HCT116 (cell line): ENCODE data around the gene ATXN7L1.

Experiments
- EZH2phosphoT487 ChIP-seq: fragments of 200-600 bp; IDR thresholded peaks from 2 replicates; pipeline ENCODE4 v1.6.1; 2018; ENCODE audit warnings: antibody characterized with exemption, borderline replicate concordance
- MAX ChIP-seq: IDR thresholded peaks from 2 replicates; pipeline ENCODE4 v1.6.1; 2012
- POLR2A ChIP-seq: IDR thresholded peaks from 2 replicates; pipeline ENCODE4 v1.7.0; 2011; ENCODE audit warnings: borderline replicate concordance; ENCODE audit not compliant: insufficient read depth, insufficient read length; ENCODE audit errors: extremely low read depth
- SIN3A ChIP-seq: IDR thresholded peaks from 2 replicates; pipeline ENCODE4 v1.6.1; 2012; ENCODE audit warnings: low read depth
- SP1 ChIP-seq: IDR thresholded peaks from 2 replicates; pipeline ENCODE4 v1.6.1; 2012; ENCODE audit warnings: low read depth
- YY1 ChIP-seq: IDR thresholded peaks from 2 replicates; pipeline ENCODE4 v1.6.1; 2011; ENCODE audit warnings: low read length, low read depth, moderate library complexity, mild to moderate bottlenecking; ENCODE audit not compliant: insufficient replicate concordance; ENCODE audit errors: extremely low read depth
- ZBTB33 ChIP-seq: IDR thresholded peaks from 2 replicates; pipeline ENCODE4 v1.6.1; 2011; ENCODE audit warnings: mild to moderate bottlenecking, low read length, moderate library complexity; ENCODE audit not compliant: insufficient replicate concordance; ENCODE audit errors: extremely low read depth
- ZNF274 ChIP-seq: fragments of 200-500 bp; sonication (Bioruptor generic); IDR thresholded peaks from 2 replicates; pipeline ENCODE4 v1.6.1; 2014; ENCODE audit warnings: mild to moderate bottlenecking, low read depth, low read length, inconsistent platforms
- TF ChIP-seq, protein P1 (sequence below), 3 experiments: fragments of 200-600 bp in 1 of 3; sonication (generic) in 1 of 3; IDR thresholded peaks in 2 of 3; conservative IDR thresholded peaks in 1 of 3; 2 replicates each; pipeline ENCODE4 v1.5.1; 2012 to 2017; ENCODE audit warnings: low read depth in 2 of 3, low read length in 2 of 3, antibody characterized with exemption in 1 of 3, borderline replicate concordance in 1 of 3, control low read depth in 1 of 3, mild to moderate bottlenecking in 1 of 3, mixed read lengths in 1 of 3, mixed run types in 1 of 3, moderate library complexity in 1 of 3; ENCODE audit not compliant: insufficient read depth in 1 of 3

DNA sequence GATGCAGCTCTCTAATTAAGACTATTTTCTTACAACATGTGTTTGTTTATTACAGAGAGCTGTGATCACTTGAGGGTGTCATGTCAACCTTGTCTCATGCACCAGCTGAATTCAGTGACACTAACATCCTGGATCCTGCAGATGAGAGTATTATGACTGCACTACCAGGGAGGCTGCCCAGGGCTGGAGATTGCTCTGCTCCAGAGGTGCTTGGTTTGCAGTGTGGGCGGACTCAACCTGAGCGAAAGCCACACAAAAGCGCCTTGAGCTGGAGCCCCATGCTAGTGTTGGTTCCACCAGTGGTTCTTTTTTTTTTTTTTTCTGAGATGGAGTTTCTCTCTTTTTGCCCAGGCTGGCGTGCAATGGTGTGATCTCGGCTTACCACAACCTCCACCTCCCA lies 33.8 kb upstream of the ATXN7L1 start:
- TF ChIP-seq, protein P1, sequence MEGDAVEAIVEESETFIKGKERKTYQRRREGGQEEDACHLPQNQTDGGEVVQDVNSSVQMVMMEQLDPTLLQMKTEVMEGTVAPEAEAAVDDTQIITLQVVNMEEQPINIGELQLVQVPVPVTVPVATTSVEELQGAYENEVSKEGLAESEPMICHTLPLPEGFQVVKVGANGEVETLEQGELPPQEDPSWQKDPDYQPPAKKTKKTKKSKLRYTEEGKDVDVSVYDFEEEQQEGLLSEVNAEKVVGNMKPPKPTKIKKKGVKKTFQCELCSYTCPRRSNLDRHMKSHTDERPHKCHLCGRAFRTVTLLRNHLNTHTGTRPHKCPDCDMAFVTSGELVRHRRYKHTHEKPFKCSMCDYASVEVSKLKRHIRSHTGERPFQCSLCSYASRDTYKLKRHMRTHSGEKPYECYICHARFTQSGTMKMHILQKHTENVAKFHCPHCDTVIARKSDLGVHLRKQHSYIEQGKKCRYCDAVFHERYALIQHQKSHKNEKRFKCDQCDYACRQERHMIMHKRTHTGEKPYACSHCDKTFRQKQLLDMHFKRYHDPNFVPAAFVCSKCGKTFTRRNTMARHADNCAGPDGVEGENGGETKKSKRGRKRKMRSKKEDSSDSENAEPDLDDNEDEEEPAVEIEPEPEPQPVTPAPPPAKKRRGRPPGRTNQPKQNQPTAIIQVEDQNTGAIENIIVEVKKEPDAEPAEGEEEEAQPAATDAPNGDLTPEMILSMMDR (IDR thresholded peaks at IDR 0.05 in 2 of 3, conservative IDR thresholded peaks at IDR 0.05 in 1 of 3; ENCODE audit: borderline replicate concordance in 1 of 3, insufficient read depth in 1 of 3, low read depth in 2 of 3, low read length in 2 of 3) = no peak
- TF ChIP-seq ZBTB33 = no peak
- no peak for TF ChIP-seq MAX
- TF ChIP-seq SIN3A = no peak
- no peak for TF ChIP-seq POLR2A
- TF ChIP-seq EZH2phosphoT487 = no peak
- no peak for TF ChIP-seq SP1
- no peak for TF ChIP-seq ZNF274
- TF ChIP-seq YY1 = no peak
